Measurements from ENCODE around the gene CCL20.
A peak's percentile ranks its signal among the peaks of the same experiment; 100 is the strongest.
"Not testable (repeated sequence)": the region's sequence is repeated elsewhere in the genome, so short reads cannot be mapped to it uniquely, and the experiment has no call there.

Gene CCL20

DNA sequence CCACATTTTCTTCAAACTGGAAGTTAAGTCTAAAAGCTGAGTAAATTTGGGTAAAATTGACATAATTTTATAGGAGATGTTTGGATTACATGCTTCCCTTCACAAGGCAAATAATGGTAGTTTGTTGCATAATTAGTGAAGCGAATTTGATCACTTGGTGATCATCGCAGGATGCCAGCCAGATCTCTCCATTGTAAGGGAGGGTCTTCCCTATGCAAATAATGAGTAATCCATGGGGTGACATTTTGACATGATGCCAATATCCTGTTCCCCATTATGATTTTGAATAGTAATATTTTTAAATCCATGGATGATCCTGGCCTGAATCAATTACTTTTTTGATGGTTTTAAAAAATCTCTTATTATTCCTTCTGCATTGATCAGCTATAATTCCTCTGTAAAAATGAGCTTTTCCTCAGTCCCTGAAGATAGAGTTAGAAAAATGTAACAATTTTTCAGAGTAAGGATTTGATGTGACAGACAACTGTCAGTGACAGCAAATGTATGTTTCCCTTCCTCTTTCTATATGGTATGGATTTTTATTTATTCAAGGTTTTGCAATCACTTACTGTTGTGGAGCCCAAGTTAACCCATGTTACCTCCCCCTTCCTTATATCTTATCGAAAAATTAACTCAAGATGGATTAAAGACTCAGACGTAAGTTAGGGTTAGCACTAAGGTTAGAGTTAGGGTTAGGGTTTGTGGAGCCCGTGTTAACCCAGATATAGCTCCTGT, 21.4 kb downstream of the CCL20 start:
- DNase-seq: no peak

DNA sequence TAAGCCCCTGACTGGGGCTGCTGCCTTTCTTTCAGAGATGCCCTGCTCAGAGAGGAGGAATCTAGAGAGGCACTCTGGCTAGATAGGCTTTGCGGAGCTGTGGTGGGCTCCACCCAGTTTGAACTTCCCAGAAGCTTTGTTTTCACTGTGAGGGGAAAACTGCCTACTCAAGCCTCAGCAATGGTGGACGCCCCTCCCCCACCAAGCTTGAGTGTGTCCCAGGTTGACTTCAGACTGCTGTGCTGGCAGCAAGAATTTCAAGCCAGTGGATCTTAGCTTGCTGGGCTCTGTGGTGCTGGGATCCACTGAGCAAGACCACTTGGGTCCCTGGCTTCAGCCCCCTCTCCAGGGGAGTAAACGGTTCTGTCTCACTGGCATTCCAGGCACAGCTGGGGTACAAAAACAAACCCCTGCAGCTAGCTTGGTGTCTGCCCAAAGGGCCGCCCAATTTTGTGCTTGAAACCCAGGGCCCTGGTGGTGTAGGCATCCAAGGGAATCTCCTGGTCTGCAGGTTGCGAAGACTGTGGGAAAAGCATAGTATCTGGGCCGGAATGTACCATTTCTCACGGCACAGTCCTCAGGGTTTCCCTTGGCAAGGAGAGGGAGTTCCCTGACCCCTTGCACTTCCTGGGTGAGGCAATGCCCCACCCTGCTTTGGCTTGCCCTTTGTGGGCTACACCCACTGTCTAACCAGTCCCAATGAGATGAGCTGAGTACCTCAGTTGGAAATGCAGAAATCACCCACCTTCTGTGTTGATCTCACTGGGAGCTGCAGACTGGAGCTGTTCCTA, 25.9 kb downstream of the CCL20 start:
- not testable (repeated sequence) for DNase-seq

DNA sequence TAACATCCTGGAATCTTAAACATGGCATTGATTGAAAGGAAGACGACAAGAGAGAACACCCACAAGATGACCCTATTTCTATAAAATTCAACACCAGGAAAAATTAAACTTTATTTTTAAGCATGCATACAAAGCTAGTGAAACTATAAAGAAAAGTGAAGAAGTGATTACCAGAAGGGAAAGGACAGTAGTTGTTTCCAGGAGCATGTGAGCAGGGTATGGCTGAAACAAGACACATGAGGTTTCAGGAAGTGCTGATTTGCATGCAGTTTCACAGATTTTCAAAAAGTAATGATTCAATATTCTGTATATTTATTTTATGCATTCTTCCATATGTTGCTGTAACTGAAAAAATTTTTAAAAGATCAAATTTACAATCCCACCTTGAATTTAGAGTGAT, 33.2 kb downstream of the CCL20 start:
- DNase-seq: no peak

DNA sequence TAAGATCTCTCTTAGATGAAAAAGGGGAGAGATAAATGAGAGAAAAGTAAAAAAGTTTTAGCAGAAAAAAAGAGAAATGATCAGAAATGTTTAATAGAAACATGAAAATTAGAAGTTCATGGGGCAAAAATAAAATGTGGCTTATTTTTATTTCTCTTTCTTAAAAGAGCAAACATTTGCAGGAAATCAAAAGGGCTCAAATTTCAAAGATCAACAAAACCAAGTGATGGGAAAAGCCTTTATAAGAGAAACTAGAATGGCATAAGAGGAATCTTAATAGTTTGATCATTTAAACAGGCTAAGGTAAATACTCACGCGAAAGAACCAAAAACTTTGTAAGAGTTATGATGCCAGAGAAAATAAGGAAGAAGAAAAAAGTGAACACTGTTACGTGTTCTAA, 34.5 kb downstream of the CCL20 start:
- no peak for DNase-seq

DNA sequence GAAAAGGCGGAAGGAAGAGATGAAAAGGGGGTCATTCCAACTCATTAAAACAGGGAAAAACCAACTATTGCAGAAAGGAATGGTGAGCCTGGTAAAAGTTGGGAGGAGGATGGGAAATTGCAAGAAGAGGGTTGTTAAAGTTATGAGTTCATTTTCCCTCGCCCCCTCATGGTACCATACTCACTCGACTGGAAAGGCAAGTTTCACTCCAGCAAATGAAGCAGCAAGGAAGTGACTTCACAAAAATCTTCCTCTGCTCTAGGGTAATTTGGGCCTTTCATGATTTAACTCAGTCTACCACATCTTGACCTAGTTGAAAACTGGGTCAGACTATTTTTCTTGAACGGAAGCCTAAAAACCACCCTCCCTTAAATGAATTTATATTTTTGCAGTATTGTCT, 34.9 kb downstream of the CCL20 start:
- DNase-seq: no peak

DNA sequence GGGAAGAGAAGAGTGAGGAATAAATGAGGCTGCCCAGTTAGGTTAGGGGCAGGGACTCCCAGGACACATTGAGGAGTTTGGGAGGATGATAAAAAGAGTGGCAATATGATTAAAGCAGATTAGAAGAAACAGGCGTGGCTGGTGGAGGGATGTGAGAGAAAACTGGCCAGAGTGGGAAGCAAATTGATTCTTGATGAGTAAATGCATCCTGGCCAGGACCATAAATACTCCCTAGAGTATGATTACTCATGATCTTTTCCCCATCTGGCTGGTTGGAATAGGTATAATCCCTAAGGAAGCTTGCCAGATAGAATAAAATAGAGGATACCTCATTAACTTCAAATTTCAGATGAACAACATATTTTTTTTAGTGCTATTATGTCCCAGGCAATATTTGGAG, 36.3 kb downstream of the CCL20 start:
- DNase-seq: no peak

DNA sequence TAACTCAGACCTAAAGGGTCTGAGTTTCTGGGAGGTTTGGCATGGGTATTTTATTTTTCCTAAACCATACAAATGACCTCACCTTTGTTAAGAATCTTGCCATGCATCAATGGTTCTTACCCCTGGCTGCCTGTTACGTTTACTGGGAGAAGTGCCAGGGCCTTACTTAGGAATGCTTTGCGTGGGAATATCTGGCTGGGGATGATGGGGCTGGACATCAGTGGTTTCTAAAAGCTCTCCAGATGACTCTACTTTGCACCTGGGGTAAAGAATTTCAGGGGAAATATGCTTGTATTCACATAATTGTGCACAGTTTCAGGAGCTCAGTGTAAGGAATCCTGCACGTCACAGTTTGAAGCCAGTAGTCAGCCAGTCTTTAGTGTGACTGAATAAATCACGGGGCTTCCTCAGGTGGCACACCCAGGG, 39.6 kb downstream of the CCL20 start:
- DNase-seq: no peak

DNA sequence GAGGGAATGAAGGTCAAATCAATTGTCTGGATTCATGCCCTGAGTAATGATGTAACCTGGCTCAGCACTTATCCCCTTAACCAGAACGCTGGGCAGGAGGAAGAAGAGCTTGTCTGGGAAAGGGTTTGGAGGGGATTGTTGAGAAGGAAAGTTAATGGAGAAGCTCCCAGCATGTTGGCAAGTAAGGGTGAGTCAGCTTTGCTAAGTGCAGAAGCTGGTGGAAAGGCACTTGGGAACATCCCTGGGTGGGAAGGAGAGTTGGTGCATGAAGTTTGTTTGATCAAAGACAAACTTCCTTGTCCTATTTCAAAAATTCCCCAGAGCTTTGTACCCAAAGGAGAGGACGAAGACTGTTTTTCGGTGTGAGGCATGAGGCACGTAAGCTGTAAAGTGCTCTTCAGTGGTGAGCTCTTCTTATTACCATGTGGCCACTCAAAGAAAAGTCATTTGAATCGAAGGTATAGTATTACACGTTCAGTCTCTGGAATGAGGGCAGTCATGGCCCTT, 40.2 kb downstream of the CCL20 start:
- no peak for DNase-seq

DNA sequence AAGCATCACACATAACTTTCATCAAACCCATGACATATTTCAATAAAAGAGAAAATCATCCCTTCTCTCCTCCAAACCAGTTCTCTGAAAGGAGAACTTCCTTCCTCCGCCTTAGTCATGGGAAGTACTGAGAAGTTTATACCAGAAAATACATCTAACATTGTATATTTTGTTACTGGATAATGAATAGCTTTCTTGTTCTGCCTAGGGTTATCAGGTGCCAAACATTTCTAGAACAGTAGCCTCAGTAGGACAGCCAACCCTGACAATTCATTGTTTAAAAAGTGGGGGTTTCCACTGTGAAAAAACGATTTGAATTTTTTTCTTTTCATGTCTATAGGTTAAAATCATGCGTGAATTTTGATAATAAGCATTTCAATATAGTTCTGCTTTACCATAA, 41.8 kb downstream of the CCL20 start:
- no peak for DNase-seq

DNA sequence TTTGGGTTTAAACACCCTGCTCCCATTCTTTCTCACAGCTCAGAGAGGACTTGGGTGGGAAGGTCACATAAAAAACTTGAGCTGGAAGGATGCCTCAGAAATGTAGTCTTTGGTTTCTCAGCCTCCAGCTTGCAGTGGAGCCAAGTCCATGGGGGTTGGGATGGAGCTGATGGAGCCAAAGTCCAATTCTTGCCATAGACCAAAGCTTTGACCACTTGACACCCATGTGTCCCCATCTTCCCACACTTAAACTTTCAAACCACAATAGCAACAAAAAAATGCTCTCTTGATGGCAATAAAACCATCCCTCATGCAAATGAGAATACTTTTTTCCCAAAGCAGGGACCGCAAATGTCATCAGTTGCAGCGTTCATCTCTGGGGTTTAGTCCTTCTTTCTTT, 43.1 kb downstream of the CCL20 start:
- no peak for DNase-seq

DNA sequence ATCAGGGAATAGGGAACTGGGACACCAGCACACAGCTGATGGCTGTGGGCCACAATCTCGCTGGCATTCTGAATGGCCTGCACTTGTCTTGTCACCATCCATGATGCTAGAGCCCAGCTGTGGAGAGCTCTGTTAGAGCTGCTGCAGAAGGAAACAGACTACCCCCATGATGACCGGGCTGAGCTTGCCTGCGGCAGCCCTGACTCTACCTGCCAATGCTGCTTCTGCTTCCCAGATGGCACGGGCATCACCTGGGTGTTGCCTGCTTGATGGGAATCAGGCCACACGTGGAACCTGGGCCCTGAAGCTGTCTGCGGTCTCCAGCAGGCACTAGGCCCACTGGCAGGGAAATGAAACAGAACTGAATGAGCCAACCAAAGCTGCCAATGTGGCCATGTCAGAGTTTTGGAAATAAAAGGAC, 46.6 kb downstream of the CCL20 start:
- DNase-seq: no peak

DNA sequence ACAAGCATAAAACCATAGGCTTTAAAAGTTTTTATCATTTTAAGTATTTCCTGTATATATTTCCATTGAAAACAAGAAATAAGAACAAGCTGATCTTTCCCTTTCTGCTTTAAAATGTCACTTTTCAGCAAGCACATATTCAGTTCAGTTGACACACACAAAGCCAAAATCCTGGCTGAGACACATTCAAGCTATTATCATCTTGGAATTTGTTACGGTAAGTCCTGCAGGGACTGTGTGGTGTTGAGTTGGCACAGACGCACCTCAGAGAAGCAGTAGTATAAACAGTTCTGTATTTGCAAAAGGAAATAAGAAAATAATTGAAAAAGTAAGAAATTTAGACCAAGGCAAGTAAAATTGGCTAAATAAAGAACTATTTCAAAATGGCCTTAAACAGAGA, 47.4 kb downstream of the CCL20 start:
- DNase-seq: no peak

DNA sequence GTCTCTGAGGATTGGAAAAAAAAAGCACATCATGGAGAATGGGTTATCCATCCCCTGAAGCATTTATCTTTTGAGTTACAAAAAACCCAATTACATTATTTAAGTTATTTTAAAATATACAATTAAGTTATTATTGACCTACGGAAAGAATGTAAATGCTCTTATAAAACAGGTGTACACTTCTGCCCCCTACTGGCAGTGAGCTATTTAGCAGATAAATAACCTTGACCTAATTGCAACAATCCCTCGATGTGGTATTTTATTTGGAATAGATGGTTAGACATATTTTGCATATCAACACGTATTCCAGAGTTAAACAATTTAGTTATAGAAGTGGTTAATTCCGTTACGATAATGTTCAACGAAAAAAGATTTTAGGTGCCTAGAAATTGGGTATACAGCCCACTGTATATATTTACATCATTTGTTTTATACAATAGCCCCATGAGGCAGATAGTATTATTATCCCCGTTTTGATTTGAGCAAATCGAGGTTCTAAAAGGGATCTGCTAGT, 48.6 kb downstream of the CCL20 start:
- peak; percentile 69 for DNase-seq

DNA sequence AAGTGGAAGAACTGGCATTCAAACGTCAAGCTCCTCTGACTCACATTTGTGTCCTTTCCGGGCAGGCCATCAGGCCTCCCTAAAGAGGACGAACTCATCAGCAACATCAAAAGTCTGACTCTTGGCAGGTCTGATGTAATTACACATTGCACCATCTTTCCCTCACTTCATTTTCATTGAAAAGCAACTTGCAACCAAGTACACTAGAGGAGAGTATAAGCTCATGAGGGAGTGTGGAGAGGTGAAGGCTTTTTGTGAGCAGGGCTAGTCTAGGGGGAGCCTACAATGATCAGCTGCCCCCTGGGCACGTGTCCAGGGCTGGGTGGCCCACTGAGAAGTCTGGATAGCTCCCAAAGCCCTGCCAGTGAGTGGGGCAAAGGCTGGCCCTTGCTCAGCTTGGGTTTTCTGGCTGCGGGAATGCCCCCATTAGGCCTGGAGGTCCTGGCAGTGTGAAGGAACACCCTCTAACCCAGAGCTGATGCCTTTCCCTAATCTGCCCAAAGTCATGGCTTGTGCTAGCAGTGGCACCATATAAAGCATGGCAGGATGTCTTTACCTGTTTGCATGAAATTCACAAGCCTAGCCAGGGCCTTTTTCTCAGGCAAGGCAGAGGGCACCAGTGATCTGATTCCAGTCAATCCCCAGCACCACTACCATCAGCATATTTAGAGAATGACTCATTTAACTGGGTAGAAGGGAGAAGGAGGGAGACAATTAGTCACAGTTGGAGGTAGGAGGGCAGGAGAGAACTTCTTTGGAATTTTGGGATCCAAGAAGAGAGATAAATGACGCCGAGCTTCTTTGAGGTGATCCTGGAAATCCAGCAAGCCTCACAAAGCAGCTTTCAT, 49.3 kb downstream of the CCL20 start:
- no peak for DNase-seq

DNA sequence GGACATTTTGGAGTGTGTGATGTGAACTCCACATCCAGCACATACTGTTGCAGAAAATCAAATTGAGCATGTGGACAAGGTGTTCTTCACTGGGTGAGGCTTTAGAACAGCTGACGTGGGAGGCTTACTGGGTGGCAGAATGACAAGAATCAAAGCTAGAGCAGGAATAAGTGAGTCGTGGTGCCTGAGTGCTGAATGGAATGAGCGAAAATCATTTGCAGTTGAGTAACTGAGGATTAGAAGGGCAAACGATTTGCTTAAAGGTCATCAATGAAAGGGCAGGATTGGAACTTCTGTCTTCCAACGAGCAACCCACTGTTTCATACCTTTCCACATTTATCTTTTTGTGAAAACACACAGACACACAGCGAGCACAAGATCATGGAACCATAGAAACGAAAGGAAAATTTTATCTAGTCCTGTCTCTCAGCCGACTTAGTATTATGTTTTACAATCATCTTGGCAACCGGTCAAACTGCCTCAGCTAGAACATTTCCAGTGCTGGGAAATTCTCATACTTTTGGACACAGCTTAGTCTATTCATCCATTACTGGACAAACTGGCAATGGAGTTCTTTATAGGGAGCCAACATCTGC, 50.6 kb downstream of the CCL20 start:
- no peak for DNase-seq

DNA sequence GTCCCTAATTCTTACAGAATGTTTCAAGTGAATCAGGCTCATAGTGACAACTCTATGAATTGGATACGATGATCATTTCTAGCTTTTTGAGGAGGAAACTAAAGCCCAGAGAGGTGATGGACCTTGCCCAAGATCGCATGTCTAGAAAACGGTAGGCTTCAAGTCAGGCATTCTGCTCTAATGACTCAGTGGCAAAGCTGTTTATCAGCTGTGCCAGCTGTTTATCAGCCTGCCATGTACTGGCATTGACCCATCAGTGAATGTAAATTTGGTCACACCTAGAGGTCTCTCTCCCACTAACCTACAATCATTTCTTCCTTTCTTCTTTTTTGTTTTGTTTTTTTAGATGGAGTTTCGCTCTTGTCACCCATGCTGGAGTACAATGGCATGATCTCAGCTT, 51.6 kb downstream of the CCL20 start:
- no peak for DNase-seq

Data from hematopoietic multipotent progenitor cell treated with erythropoietin and hydrocortisone succinate and interleukin-3 and kit ligand, for 4 days (in vitro differentiated cells).